Smooth muscle cell (in vitro differentiated cells): ENCODE measurements around the gene FUT3. TPM values are rescaled to one million over a fixed set of nuclear protein-coding genes. Genes with fewer than 3 reads are reported as not detected.

Experiments
- DNase-seq: peaks from one replicate; lab custom pipeline; 2025; ENCODE audit not compliant: unreplicated experiment; lab: John Stamatoyannopoulos, UW
- H2AFZ ChIP-seq: fragments of 200-600 bp; sonication (generic); 2 replicates; pipeline ENCODE4 v1.6.0; 2016; ENCODE audit warnings: antibody characterized with exemption, low read depth, mild to moderate bottlenecking
- H3F3A ChIP-seq: fragments of 200-600 bp; sonication (generic); 2 replicates; pipeline ENCODE4 v1.6.0; 2017; ENCODE audit warnings: antibody characterized with exemption, low read depth
- H3K27ac ChIP-seq: fragments of 200-600 bp; sonication (generic); 2 replicates; pipeline ENCODE4 v1.5.1; 2016; ENCODE audit warnings: low read depth, mild to moderate bottlenecking
- H3K27me3 ChIP-seq: fragments of 200-600 bp; sonication (generic); 2 replicates; pipeline ENCODE4 v1.6.1; 2016; ENCODE audit warnings: low read depth, mild to moderate bottlenecking
- H3K36me3 ChIP-seq: fragments of 200-600 bp; sonication (generic); 2 replicates; pipeline ENCODE4 v1.5.1; 2016; ENCODE audit warnings: low read depth
- H3K4me1 ChIP-seq: fragments of 200-600 bp; sonication (generic); 2 replicates; pipeline ENCODE4 v1.5.1; 2016; ENCODE audit warnings: low read depth
- H3K4me2 ChIP-seq: fragments of 200-600 bp; sonication (generic); 2 replicates; pipeline ENCODE4 v1.6.0; 2016; ENCODE audit warnings: mild to moderate bottlenecking
- H3K4me3 ChIP-seq: fragments of 200-600 bp; sonication (generic); 2 replicates; pipeline ENCODE4 v1.5.1; 2016; ENCODE audit warnings: mild to moderate bottlenecking
- H3K79me2 ChIP-seq: fragments of 200-600 bp; sonication (generic); 2 replicates; pipeline ENCODE4 v1.6.0; 2016; ENCODE audit warnings: low read depth, mild to moderate bottlenecking
- H3K9ac ChIP-seq: fragments of 200-600 bp; sonication (generic); 2 replicates; pipeline ENCODE4 v1.6.0; 2016; ENCODE audit warnings: low read depth
- H3K9me3 ChIP-seq: fragments of 200-600 bp; sonication (generic); replicated peaks from 2 replicates; pipeline ENCODE4 v1.5.1; 2016; ENCODE audit warnings: low read depth
- H4K20me1 ChIP-seq: fragments of 200-600 bp; sonication (generic); 2 replicates; pipeline ENCODE4 v1.6.0; 2016; ENCODE audit warnings: low read depth
- WGBS: methylation state at CpG from one replicate; pipeline ENCODE4 v1.1.7; 2016; ENCODE audit warnings: low lambda C conversion rate; 5-methylcytosine and 5-hydroxymethylcytosine counted together
- polyA plus RNA-seq: library from polyadenylated mRNA; unstranded; fragments of >200 nt; fragmentation: Nextera tagmentation; extraction: Ambion mirVana; gene quantifications from 2 replicates; pipeline ENCODE4 v1.2.1, GENCODE V29; 2016
- total RNA-seq: library from RNA; depleted of rRNA; stranded (reverse); fragments of >200 nt; gene quantifications from 2 replicates; pipeline ENCODE4 v1.2.3, GENCODE V29; 2014
- TF ChIP-seq, protein P1 (sequence below): fragments of 200-600 bp; sonication (generic); IDR thresholded peaks from 2 replicates; pipeline ENCODE4 v1.5.1; 2017; ENCODE audit warnings: borderline replicate concordance, mild to moderate bottlenecking, antibody characterized with exemption; ENCODE audit not compliant: insufficient read depth, poor library complexity, severe bottlenecking

The FUT3 gene
- total and polyA plus RNA-seq, 2 experiments from 2014 or later, result 0.24 to 0.58 TPM

DNA sequence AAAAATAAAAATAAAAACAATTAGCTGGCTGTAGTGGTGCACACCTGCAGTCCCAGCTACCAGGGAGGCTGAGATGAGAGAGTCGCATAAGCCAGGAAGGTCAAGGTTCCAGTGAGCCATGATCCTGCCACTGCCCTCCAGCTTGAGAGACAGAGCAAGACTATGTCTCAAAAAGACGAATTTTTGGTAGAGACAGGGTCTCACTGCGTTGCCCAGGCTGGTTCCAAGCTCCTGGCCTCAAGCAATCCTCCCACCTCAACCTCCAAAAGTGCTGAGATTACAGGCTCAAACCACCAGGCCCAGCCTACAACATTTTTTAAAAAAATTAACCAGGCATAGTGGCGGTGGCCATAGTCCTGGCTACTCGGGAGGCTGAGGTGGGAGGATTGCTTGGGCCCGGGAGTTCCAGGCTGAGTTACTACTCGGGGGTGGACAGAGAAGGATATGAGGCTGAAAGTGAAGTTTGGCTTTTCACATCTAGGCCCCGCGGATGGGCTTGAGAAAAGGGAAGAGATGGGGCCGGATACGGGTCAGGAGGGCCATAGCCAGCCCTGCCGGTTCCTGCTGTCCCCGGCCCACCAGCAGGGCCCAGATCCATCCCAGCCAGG lies 42.2 kb upstream of the FUT3 start:
- Histone ChIP-seq H2AFZ (no peak overlapping the region), H3K9ac (no peak overlapping the region), H3F3A (no peaks in the 10 kb centered on the region), H4K20me1 (peaks cover 45% of the 10 kb centered on the region), H3K9me3 (no peaks in the 10 kb centered on the region), H3K4me1 (no peaks in the 10 kb centered on the region), H3K36me3 (no peaks in the 10 kb centered on the region), H3K27me3 (no peaks in the 10 kb centered on the region), H3K27ac (no peak overlapping the region), H3K79me2 (peaks cover 3% of the 10 kb centered on the region), H3K4me2 (no peak overlapping the region), H3K4me3 (no peak overlapping the region)
- WGBS, result 81% methylated on average over 13 of the region's 13 CpGs
- TF ChIP-seq, protein P1, sequence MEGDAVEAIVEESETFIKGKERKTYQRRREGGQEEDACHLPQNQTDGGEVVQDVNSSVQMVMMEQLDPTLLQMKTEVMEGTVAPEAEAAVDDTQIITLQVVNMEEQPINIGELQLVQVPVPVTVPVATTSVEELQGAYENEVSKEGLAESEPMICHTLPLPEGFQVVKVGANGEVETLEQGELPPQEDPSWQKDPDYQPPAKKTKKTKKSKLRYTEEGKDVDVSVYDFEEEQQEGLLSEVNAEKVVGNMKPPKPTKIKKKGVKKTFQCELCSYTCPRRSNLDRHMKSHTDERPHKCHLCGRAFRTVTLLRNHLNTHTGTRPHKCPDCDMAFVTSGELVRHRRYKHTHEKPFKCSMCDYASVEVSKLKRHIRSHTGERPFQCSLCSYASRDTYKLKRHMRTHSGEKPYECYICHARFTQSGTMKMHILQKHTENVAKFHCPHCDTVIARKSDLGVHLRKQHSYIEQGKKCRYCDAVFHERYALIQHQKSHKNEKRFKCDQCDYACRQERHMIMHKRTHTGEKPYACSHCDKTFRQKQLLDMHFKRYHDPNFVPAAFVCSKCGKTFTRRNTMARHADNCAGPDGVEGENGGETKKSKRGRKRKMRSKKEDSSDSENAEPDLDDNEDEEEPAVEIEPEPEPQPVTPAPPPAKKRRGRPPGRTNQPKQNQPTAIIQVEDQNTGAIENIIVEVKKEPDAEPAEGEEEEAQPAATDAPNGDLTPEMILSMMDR, result no peak
- DNase-seq, result no peak

DNA sequence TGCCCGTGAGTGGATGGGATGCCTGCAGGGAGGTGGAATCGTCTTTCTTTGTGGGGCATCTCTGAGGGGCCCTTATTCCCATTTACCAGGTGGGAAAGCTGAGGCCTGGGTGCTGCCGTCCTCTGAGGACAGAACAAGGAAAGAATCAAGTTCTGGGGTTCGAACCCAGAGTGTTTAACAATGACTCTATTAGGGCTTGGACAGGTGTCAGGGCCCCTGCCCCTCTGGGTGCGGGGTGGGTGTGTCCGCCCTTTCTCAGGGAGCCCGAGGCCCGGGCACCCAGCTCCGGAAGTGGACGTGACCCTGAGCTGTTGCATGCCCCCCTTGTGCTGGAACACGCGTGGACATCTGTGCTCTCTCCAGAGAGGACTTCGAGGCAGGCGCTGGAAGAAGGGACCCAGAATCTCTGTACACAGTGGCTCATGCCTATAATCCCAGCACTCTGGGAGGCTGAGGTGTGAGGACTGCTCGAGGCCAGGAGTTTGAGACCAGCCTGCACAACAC lies 41.6 kb upstream of the FUT3 start:
- no peaks in the 10 kb centered on the region for H3K4me1 ChIP-seq
- TF ChIP-seq, protein P1, result no peak
- H3K9ac ChIP-seq, result no peak overlapping the region
- no peak overlapping the region for H3K27ac ChIP-seq
- H3K4me2 ChIP-seq, result no peak overlapping the region
- H3F3A ChIP-seq, result no peaks in the 10 kb centered on the region
- H2AFZ ChIP-seq, result no peak overlapping the region
- H4K20me1 ChIP-seq, result peaks cover 39% of the 10 kb centered on the region
- DNase-seq, result no peak
- no peaks in the 10 kb centered on the region for H3K27me3 ChIP-seq
- 81% methylated on average over 15 of the region's 15 CpGs for WGBS
- H3K36me3 ChIP-seq, result no peaks in the 10 kb centered on the region
- H3K4me3 ChIP-seq, result no peak overlapping the region
- no peaks in the 10 kb centered on the region for H3K79me2 ChIP-seq
- no peaks in the 10 kb centered on the region for H3K9me3 ChIP-seq

DNA sequence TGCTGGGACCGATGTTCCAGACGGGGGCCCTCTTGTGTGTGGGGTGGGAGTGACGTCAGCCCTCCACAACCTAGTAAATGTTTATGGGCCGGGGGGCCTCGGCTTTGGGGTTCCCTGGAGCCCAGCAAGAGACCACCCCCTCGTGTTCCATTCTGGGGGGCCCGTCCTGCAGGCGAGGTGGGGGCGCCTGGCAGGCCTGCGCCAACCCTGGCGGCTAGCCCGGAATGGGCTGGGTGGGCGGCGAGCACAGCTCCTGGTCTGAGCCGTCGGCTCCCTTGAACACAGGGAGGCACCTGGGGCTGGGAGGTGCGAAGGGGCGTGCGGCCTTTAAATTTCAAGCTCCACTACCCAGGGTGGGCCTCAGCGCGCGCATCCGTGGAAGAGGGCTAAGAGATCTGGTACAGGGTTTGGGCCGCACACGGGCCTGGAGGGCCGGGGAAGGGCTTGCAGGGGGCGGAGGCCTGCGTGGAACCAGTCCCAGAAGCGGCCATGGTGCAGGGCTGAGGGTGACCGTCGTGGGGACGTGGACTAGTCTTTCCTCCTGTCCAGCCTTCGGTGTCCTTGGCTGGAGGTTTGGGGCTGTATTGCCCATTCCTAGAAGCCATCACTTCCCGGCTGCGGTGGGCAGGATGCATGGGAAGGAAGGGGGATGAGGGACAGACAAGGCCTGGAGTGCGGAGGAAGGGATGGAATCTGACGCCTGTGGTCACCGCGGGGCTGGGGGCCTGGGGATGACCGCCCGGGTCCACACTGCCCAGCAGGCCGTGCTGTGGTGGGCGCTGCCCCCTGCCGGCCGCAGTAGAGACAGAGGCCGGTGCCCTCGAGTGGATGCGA lies 40.9 kb upstream of the FUT3 start:
- H3K4me2 ChIP-seq, result peak overlapping the region; percentile 30
- DNase-seq, result peak; percentile 13
- TF ChIP-seq, protein P1, result peak; percentile 82
- H3K9me3 ChIP-seq, result no peaks in the 10 kb centered on the region
- no peak overlapping the region for H3K4me3 ChIP-seq
- H3K36me3 ChIP-seq, result no peaks in the 10 kb centered on the region
- no peaks in the 10 kb centered on the region for H3K79me2 ChIP-seq
- no peak overlapping the region for H3K27ac ChIP-seq
- no peak overlapping the region for H3K9ac ChIP-seq
- H3K4me1 ChIP-seq, result no peaks in the 10 kb centered on the region
- no peaks in the 10 kb centered on the region for H3F3A ChIP-seq
- no peaks in the 10 kb centered on the region for H3K27me3 ChIP-seq
- H2AFZ ChIP-seq, result no peak overlapping the region
- H4K20me1 ChIP-seq, result peaks cover 32% of the 10 kb centered on the region
- WGBS, result 57% methylated on average over 46 of the region's 48 CpGs

DNA sequence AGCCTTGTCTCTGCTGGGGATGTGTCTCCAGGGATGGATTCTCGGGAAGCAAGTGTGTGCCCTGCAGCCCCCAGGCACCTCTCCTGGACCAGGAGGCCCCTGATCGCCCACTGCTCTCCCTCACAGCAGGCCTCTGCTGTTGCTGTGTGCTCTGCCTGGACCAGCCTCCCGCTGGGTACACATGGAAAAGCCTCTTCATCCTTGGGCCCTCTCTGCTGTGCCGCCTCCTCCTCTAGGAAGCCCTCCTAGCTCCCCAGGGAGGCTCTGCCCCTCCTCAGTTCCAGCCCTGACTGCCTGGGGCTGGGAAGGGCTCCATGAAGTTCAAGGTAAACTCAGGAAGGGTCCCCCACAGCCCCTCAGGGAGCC lies 40.3 kb upstream of the FUT3 start:
- no peak overlapping the region for H2AFZ ChIP-seq
- no peaks in the 10 kb centered on the region for H3F3A ChIP-seq
- H3K4me1 ChIP-seq, result no peaks in the 10 kb centered on the region
- H3K27me3 ChIP-seq, result no peaks in the 10 kb centered on the region
- H3K36me3 ChIP-seq, result no peaks in the 10 kb centered on the region
- H3K9me3 ChIP-seq, result no peaks in the 10 kb centered on the region
- no peak overlapping the region for H3K9ac ChIP-seq
- H3K4me2 ChIP-seq, result no peak overlapping the region
- peaks cover 26% of the 10 kb centered on the region for H4K20me1 ChIP-seq
- H3K4me3 ChIP-seq, result no peak overlapping the region
- WGBS, result 85% methylated on average over 4 of the region's 4 CpGs
- H3K27ac ChIP-seq, result no peak overlapping the region
- no peak for DNase-seq
- TF ChIP-seq, protein P1, result no peak
- no peaks in the 10 kb centered on the region for H3K79me2 ChIP-seq
